Measurements from ENCODE around the gene PMEPA1.

The PMEPA1 gene

GRCh38 chr20:57711826-57712225, 2.0 kb upstream of the PMEPA1 start:
- DNase-seq (ENCODE audit: low read depth, low spot score) = peak; percentile 20

- DNase-seq (ENCODE audit: low read depth, low spot score) = peak; percentile 43
These were observed 1.5 kb upstream of the PMEPA1 start for GRCh38 chr20:57711311-57711712.

GRCh38 chr20:57710841-57711240, 1.0 kb upstream of the PMEPA1 start:
- peak; percentile 47 for DNase-seq (ENCODE audit: low read depth, low spot score)

GRCh38 chr20:57708694-57709673, 831 bp downstream of the PMEPA1 start:
- peak; percentile 59 for DNase-seq (ENCODE audit: low read depth, low spot score)

GRCh38 chr20:57707849-57708693, 1.7 kb downstream of the PMEPA1 start:
- DNase-seq (ENCODE audit: low read depth, low spot score) = peak; percentile 68

- DNase-seq (ENCODE audit: low read depth, low spot score) = peak; percentile 23
These were observed 2.5 kb downstream of the PMEPA1 start for GRCh38 chr20:57707320-57707719.

GRCh38 chr20:57705127-57705899, 4.5 kb downstream of the PMEPA1 start:
- peak; percentile 33 for DNase-seq (ENCODE audit: low read depth, low spot score)

GRCh38 chr20:57704245-57704644, 5.6 kb downstream of the PMEPA1 start:
- peak; percentile 6 for DNase-seq (ENCODE audit: low read depth, low spot score)

- no peak for DNase-seq (ENCODE audit: low read depth, low spot score)
These were observed 6.8 kb downstream of the PMEPA1 start for GRCh38 chr20:57703013-57703412.

GRCh38 chr20:57702521-57702920, 7.3 kb downstream of the PMEPA1 start:
- DNase-seq (ENCODE audit: low read depth, low spot score) = no peak

GRCh38 chr20:57702091-57702490, 7.7 kb downstream of the PMEPA1 start:
- no peak for DNase-seq (ENCODE audit: low read depth, low spot score)

- no peak for DNase-seq (ENCODE audit: low read depth, low spot score)
These were observed 8.2 kb downstream of the PMEPA1 start for GRCh38 chr20:57701651-57702050.

- DNase-seq (ENCODE audit: low read depth, low spot score) = no peak
These were observed 8.7 kb downstream of the PMEPA1 start for GRCh38 chr20:57701090-57701489.

GRCh38 chr20:57699395-57699794, 10.4 kb downstream of the PMEPA1 start:
- no peak for DNase-seq (ENCODE audit: low read depth, low spot score)

- peak; percentile 62 for DNase-seq (ENCODE audit: low read depth, low spot score)
These were observed 10.9 kb downstream of the PMEPA1 start for GRCh38 chr20:57698867-57699275.

- peak; percentile 95 for DNase-seq (ENCODE audit: low read depth, low spot score)
These were observed 11.5 kb downstream of the PMEPA1 start for GRCh38 chr20:57698116-57698866.

- DNase-seq (ENCODE audit: low read depth, low spot score) = no peak
These were observed 12.3 kb downstream of the PMEPA1 start for GRCh38 chr20:57697543-57697942.

GRCh38 chr20:57696401-57696961, 13.3 kb downstream of the PMEPA1 start:
- DNase-seq (ENCODE audit: low read depth, low spot score) = no peak

GRCh38 chr20:57695940-57696339, 13.9 kb downstream of the PMEPA1 start:
- no peak for DNase-seq (ENCODE audit: low read depth, low spot score)

GRCh38 chr20:57695012-57695411, 14.8 kb downstream of the PMEPA1 start:
- peak; percentile 82 for DNase-seq (ENCODE audit: low read depth, low spot score)

All from astrocyte of the hippocampus (primary cell).